Measurements from ENCODE around the gene COQ3. TPM values are rescaled to one million over a fixed set of nuclear protein-coding genes. Genes with fewer than 3 reads are reported as not detected.

The COQ3 gene, protein sequence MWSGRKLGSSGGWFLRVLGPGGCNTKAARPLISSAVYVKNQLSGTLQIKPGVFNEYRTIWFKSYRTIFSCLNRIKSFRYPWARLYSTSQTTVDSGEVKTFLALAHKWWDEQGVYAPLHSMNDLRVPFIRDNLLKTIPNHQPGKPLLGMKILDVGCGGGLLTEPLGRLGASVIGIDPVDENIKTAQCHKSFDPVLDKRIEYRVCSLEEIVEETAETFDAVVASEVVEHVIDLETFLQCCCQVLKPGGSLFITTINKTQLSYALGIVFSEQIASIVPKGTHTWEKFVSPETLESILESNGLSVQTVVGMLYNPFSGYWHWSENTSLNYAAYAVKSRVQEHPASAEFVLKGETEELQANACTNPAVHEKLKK
- 2.1 and 4.0 TPM in 2 replicates for total RNA-seq

DNA sequence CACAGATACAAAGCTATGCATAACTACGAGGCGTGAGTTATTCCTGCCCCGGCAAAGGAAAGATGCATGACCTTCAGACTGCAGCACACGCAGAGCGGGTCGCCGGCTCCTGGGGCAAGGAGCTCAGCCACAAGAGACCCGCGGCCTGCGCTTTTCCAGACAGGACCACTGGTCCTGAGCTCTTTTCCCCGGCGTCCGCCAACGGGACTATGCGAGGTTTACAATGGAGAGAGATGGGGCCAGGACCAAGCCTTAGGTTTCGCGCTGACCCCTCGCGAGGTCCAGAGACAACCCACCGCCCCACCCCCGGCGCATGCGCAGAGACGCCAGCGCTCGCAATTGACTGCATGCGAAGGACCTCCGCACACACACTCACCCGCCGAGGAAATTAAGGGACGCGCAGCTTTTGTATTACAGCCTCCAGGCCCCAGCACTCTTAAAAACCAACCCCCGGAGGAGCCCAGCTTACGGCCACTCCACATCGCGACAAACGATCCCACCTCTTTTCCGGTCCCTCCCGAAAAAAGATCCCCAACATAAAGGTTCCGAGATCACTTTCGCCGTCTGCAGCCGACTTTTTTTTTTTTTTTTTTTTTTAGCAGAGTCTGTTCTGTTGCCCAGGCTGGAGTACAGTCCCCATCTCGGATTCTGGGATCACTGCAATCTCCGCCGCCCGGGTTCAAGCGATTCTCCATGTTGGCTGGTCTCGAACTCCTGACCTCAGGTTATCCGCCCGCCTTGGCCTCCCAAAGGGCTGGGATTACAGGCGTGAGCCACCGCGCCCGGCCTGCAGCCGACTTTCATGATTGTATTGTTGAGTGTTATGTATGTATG is at the start of gene COQ3:
Gene COQ3 (minus strand): TSS at position 498 of the 834 bp plus-strand sequence. CDS start 16 bp downstream, at position 482.

DNA sequence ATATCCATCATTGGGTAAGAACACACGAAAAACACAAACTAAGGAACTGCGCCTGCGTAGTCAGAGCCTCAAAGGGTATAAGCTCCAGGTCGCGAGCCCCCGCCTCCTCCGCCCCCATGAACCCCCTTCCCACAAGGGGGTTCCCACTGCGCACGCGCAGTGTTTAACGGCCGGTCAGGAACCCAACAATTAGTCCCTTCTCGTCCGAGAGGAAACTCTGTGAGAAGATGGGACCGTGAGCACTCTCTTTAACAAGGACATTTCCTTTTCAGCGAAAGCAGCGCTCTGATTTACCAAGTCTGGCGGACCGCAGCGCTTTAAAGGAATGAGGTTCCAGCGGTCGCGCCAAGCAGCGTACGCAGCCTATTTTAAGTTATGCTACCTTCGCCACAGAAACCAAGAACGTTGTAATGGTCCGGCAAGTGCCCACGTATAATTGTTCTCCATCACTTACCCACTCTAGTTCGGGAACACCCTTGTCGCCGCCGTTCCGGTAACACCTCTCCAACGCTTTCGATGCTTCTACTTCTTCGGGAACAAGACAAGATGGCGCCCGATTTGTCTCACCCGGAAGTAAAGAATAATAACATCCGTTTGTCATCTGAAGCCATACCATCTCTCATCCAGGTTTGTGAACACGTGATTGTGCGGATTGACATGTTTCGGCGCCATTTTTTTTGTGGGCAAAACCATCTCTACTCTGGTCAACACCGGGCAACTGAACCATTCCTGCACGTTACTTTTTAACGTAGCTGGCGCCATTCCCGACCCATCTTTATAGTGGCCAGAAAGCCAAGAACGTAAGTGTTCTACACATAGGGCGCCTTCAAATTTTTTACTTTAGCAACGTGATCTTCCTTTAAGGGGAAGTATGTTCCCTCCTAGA is 31.0 kb upstream of the COQ3 start, which contains the start of gene PNISR:
Gene PNISR (minus strand): TSS at position 548 of the 886 bp plus-strand sequence. CDS start 10,649 bp downstream, outside the sequence.

DNA sequence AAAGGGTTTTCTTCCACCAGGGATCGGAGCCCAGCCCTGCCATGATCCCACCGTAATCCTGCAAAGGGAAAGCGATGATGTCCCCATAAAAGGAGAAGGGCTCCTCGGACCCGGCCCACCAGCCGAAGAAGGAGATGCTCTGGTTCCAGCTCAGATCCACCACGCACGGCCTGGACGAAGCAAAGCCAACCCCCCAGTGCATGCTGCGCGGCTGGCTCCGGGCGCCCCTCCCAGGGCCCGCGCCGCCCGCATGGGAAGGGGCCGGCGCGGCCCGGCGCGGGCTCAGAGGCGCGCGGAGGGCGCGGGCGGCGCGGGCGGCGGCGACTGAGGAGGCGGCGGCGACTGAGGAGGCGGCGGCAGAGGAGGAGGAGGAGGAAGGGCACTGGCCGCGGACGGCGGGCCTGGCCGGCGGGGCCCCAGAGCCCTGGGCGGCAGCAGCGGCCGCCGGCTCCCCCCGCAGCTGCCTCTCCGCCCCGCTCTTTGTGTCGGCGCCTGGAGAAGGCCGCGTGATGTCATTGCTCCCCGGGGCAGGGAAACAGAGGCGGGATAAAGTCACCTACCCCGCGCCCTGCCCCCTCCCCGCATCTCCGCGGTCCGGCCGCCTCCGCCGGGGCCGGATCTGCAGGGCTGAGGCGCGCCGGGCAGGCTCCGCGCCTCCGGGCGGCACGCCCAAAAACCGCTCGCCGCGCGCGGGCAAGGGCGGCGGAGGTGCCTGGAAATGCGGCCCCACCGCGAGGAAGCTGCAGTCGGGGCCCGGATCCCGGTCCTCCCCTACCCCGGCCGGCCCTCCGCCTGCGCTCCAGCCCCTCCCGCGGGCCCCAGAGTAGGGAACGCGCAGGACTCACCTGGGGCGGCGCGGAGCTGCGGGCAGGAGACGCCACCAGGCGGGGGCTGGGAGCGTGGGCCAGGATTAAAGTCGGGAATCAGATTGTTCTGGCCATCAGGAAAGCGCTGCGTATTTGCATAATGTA is 44.5 kb downstream of the COQ3 start, which contains the start of gene FAXC:
Gene FAXC (minus strand): TSS at position 504 of the 971 bp plus-strand sequence. CDS start 302 bp downstream, at position 202.

Other genes starting within 250 kb of the COQ3 start
- 0.59 and 2.1 TPM in 2 replicates for gene FAXC, start 44.5 kb downstream of the COQ3 start, total RNA-seq
- gene PNISR, start 31.1 kb upstream of the COQ3 start, total RNA-seq = 70.1 and 72.8 TPM in 2 replicates
- gene USP45, start 121.2 kb upstream of the COQ3 start, total RNA-seq = 31.7 and 31.8 TPM in 2 replicates
- 48.2 and 76.3 TPM in 2 replicates for gene CCNC, start 174.5 kb upstream of the COQ3 start, total RNA-seq
- not detected in 2 replicates for gene PRDM13, start 212.6 kb upstream of the COQ3 start, total RNA-seq

All from smooth muscle cell of the umbilical artery (primary cell).